GM12878 (cell line): ENCODE measurements around the gene DST. TPM values are rescaled to one million over a fixed set of nuclear protein-coding genes. Genes with fewer than 3 reads are reported as not detected.

Experiments used
- ATAC-seq: fragments of 200-7000 bp; cut with Tn5 transposase; 3 replicates; pipeline ENCODE4 v1.9.1; 2020; ENCODE audit warnings: mild to moderate bottlenecking, moderate library complexity
- BruUV-seq: library from RNA; stranded (reverse); fragments of 400-500 nt; replicated peaks from 2 replicates; lab custom pipeline; 2021; lab: Mats Ljungman, UMichigan
- CTCF ChIA-PET: fragments of 300-600 bp; sonication (Branson Sonifier 250); formaldehyde crosslinking; extraction: SDS; loops from one replicate; lab custom pipeline; 2021; ENCODE audit warnings: inconsistent platforms; lab: Yijun Ruan, JAX
- POLR2A ChIA-PET: fragments of 350-600 bp; formaldehyde crosslinking; extraction: SDS; loops from one replicate; lab custom pipeline; 2021; ENCODE audit warnings: inconsistent platforms; lab: Charles Lee
- RAD21 ChIA-PET: fragments of 300-600 bp; sonication (Branson Sonifier 250); formaldehyde crosslinking; loops from one replicate; lab custom pipeline; 2023; ENCODE audit warnings: antibody characterized with exemption; ENCODE audit not compliant: unreplicated experiment; lab: Charles Lee
- SMC1A ChIA-PET: fragments of 300-600 bp; sonication (Branson Sonifier 250); formaldehyde crosslinking; loops from one replicate; lab custom pipeline; 2023; ENCODE audit not compliant: unreplicated experiment, uncharacterized antibody; lab: Charles Lee
- DNase-seq: peaks from one replicate; pipeline ENCODE4 v3.0.0-alpha.2; 2011; ENCODE audit warnings: low read depth, low spot score
- FAIRE-seq: peaks from 3 replicates; lab custom pipeline; 2011; peaks lifted over from hg19 to GRCh38; lab: Jason Lieb, UNC
- H2AFZ ChIP-seq: 2 replicates; pipeline ENCODE4 v1.6.0; 2011; ENCODE audit warnings: low read depth, low read length, control low read depth; ENCODE audit not compliant: control insufficient read depth
- H3K27ac ChIP-seq: 2 replicates; pipeline ENCODE4 v1.5.1; 2011; ENCODE audit warnings: control low read depth; ENCODE audit not compliant: control insufficient read depth, insufficient read depth
- H3K27me3 ChIP-seq, 2 experiments: replicated peaks in 1 of 2; 2 replicates each; pipeline versions ENCODE4 v1.6.0 to v1.6.1; 2011; ENCODE audit warnings: low read length in 1 of 2; ENCODE audit not compliant: control insufficient read depth in 2 of 2, insufficient read depth in 2 of 2
- H3K36me3 ChIP-seq, 2 experiments: 2 replicates each; pipeline ENCODE4 v1.5.1; 2011; ENCODE audit warnings: low read length in 1 of 2; ENCODE audit not compliant: control insufficient read depth in 2 of 2, insufficient read depth in 2 of 2
- H3K4me1 ChIP-seq: 2 replicates; pipeline ENCODE4 v1.6.1; 2011; ENCODE audit warnings: mild to moderate bottlenecking, low read length, moderate library complexity, mixed read lengths; ENCODE audit not compliant: control insufficient read depth, insufficient read depth
- H3K4me2 ChIP-seq: 2 replicates; pipeline ENCODE4 v1.6.0; 2011; ENCODE audit warnings: control low read depth; ENCODE audit not compliant: control insufficient read depth, insufficient read depth
- H3K4me3 ChIP-seq: fragments of 200-600 bp; sonication (generic); 2 replicates; pipeline ENCODE4 v1.5.1; 2016
- H3K79me2 ChIP-seq: 2 replicates; pipeline ENCODE4 v1.6.0; 2011; ENCODE audit warnings: low read length; ENCODE audit not compliant: control insufficient read depth, insufficient read depth
- H3K9ac ChIP-seq: 2 replicates; pipeline ENCODE4 v1.8.0; 2011; ENCODE audit warnings: low read length, control low read depth, mixed read lengths; ENCODE audit not compliant: control insufficient read depth, insufficient read depth
- H3K9me3 ChIP-seq: replicated peaks from 3 replicates; pipeline ENCODE4 v1.5.1; 2011; ENCODE audit warnings: mild to moderate bottlenecking, low read length; ENCODE audit not compliant: control insufficient read depth, insufficient read depth
- H4K20me1 ChIP-seq: 2 replicates; pipeline ENCODE4 v1.6.0; 2011; ENCODE audit not compliant: control insufficient read depth, insufficient read depth
- CEBPB ChIP-seq, 2 experiments: fragments of 150-350 bp in 1 of 2; IDR thresholded peaks; 2 replicates each; pipeline ENCODE4 v1.6.1; 2012 to 2014; ENCODE audit warnings: low read depth in 2 of 2, low read length in 2 of 2, borderline replicate concordance in 1 of 2, inconsistent platforms in 1 of 2
- CREM ChIP-seq: IDR thresholded peaks from 2 replicates; pipeline ENCODE4 v1.6.1; 2014; ENCODE audit warnings: antibody characterized with exemption, low read depth
- EED ChIP-seq: sonication (generic); IDR thresholded peaks from 2 replicates; pipeline ENCODE4 v1.6.1; 2016; ENCODE audit warnings: antibody characterized with exemption, low read depth
- HDAC2 ChIP-seq: fragments of 200-600 bp; sonication (generic); IDR thresholded peaks from 2 replicates; pipeline ENCODE4 v1.6.1; 2017
- NFYB ChIP-seq: IDR thresholded peaks from 2 replicates; pipeline ENCODE4 v1.6.1; 2011; ENCODE audit warnings: low read depth, mild to moderate bottlenecking, low read length, improper control_type of control experiment, moderate library complexity; ENCODE audit not compliant: insufficient read depth
- ZNF207 ChIP-seq: fragments of 450-650 bp; IDR thresholded peaks from 2 replicates; pipeline ENCODE4 v1.6.1; 2014; ENCODE audit warnings: antibody characterized with exemption, mild to moderate bottlenecking, borderline replicate concordance
- WGBS: methylation state at CpG from one replicate; pipeline ENCODE4 v1.1.6; 2016; ENCODE audit warnings: low lambda C conversion rate; ENCODE audit not compliant: insufficient replicate concordance, insufficient coverage; ENCODE audit errors: missing lambda C conversion rate; 5-methylcytosine and 5-hydroxymethylcytosine counted together
- in situ Hi-C: fragments of 300-500 bp; cut with MboI; formaldehyde crosslinking; loops from 9 replicates; pipeline ENCODE4 v1.14.3; 2018; ENCODE audit warnings: mixed read lengths
- intact Hi-C: fragments of 100-400 bp; cut with micrococcal nuclease; formaldehyde crosslinking; loops from one replicate; pipeline ENCODE4 v1.14.2; 2022; ENCODE audit not compliant: unreplicated experiment
- polyA plus RNA-seq, 11 experiments: library from polyadenylated mRNA; depleted of rRNA in 4 of 11; unstranded in 6 of 11; stranded (reverse) in 5 of 11; fragments of >200 nt; fragmentation: Nextera tagmentation in 4 of 11; fragmentation: Illumina TruSeq in 1 of 11; extraction: Ambion mirVana in 4 of 11; extraction: Trizol in 1 of 11; gene quantifications; 1 replicate in 1 of 11; 2 replicates in 10 of 11; pipeline versions ENCODE4 v1.2.1 to v1.2.3, GENCODE V29; 2011 to 2016; ENCODE audit warnings: inconsistent platforms in 2 of 11, missing spikeins in 2 of 11, low read depth in 1 of 11
- total RNA-seq, 4 experiments: library from RNA; depleted of rRNA in 3 of 4; stranded (reverse); fragments of >200 nt in 3 of 4; fragmentation: Illumina TruSeq in 1 of 4; extraction: Trizol in 1 of 4; gene quantifications; 2 replicates each; pipeline versions ENCODE4 v1.2.1 to v1.2.3, GENCODE V29; 2013 to 2021
- TF ChIP-seq, protein P1 (sequence below): IDR thresholded peaks from 2 replicates; pipeline ENCODE4 v1.6.1; 2011; ENCODE audit warnings: borderline replicate concordance, low read depth, mild to moderate bottlenecking, moderate library complexity, low read length; ENCODE audit not compliant: insufficient read depth, poor library complexity, severe bottlenecking
- TF ChIP-seq, protein P2 (sequence below): fragments of 450-650 bp; IDR thresholded peaks from 2 replicates; pipeline ENCODE4 v1.6.1; 2017; ENCODE audit warnings: antibody characterized with exemption, mild to moderate bottlenecking, moderate library complexity
- TF ChIP-seq, protein P3 (sequence below): IDR thresholded peaks from 2 replicates; pipeline ENCODE4 v1.6.1; 2012; ENCODE audit warnings: low read length, inconsistent platforms

The DST gene
- total and polyA plus RNA-seq, 10 of the 15 experiments (the other 5 are each of a cell fraction or from before 2014, with no cell fraction given): 32.1 to 156 (median 75.0) TPM

DNA sequence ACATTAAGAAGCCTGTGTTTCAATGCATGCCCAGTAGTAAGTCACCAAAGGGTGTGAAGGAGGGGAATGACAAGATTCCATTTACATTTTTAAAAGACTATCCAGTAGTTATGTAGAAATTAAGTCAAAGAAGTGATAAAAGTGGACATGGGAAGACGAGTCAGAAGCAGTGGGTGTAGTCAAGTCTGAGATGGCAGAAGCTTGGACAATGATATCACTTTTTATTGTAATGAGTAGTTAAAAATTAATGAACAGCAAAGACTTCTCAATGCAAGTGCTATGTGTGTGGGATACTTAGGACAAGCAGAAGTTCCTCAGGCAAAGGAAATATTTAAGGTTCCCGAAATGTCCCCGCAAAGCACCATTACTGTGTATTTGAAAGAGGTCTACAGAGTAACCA is 156.0 kb downstream of the DST start:
- Histone ChIP-seq H3K9ac (no peak overlapping the region), H3K4me1 (no peaks in the 10 kb centered on the region), H4K20me1 (no peaks in the 10 kb centered on the region), H3K36me3 (peaks cover 2 to 25% of the 10 kb centered on the region in 2 experiments; a peak in 3 of 4 replicates), H3K4me2 (no peak overlapping the region), H3K79me2 (no peaks in the 10 kb centered on the region), H3K27ac (no peak overlapping the region), H3K4me3 (no peak overlapping the region), H3K27me3 (no peaks in the 10 kb centered on the region), H3K9me3 (no peaks in the 10 kb centered on the region)
- POLR2A ChIA-PET: no interaction called here
- in situ Hi-C loops: no loop called here
- DNase-seq: no peak
- CTCF ChIA-PET: interaction anchor here (1.5 kb wide), 1 partner anchor 84 kb away, joined by 3 read pairs; no protein-coding TSS in a partner anchor
- no peak for ATAC-seq
- SMC1A ChIA-PET: interaction anchor here (1.1 kb wide), 1 partner anchor 10 kb away, joined by 3 read pairs; no protein-coding TSS in a partner anchor
- intact Hi-C loops: no loop called here
- FAIRE-seq: peak; percentile 44
- no peak for TF ChIP-seq CEBPB (IDR thresholded peaks at IDR 0.05; ENCODE audit: borderline replicate concordance in 1 of 2, low read depth in 2 of 2, low read length in 2 of 2)
- no peak for TF ChIP-seq CREM
- TF ChIP-seq, protein P1, sequence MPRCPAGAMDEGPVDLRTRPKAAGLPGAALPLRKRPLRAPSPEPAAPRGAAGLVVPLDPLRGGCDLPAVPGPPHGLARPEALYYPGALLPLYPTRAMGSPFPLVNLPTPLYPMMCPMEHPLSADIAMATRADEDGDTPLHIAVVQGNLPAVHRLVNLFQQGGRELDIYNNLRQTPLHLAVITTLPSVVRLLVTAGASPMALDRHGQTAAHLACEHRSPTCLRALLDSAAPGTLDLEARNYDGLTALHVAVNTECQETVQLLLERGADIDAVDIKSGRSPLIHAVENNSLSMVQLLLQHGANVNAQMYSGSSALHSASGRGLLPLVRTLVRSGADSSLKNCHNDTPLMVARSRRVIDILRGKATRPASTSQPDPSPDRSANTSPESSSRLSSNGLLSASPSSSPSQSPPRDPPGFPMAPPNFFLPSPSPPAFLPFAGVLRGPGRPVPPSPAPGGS: no peak
- no peak for TF ChIP-seq NFYB
- TF ChIP-seq, all 136 proteins: peak for 0
- RAD21 ChIA-PET: no interaction called here
- 68% methylated on average over 3 of the region's 3 CpGs for WGBS
- no TSS peak for BruUV-seq
- H2AFZ ChIP-seq: no peak overlapping the region

- DNase-seq (no peak), ATAC-seq (no peak), FAIRE-seq (no peak)
- H3K9ac ChIP-seq: no peak overlapping the region
- H3K79me2 ChIP-seq: no peaks in the 10 kb centered on the region
- H3K27me3 ChIP-seq: no peaks in the 10 kb centered on the region
- no TSS peak for BruUV-seq
- ChIA-PET POLR2A (no interaction called here), SMC1A (no interaction called here), CTCF (no interaction called here), RAD21 (no interaction called here)
- H3K4me3 ChIP-seq: no peak overlapping the region
- peaks cover under 1% of the 10 kb centered on the region; the same call in 2 of the 3 replicates for H3K9me3 ChIP-seq
- H4K20me1 ChIP-seq: no peaks in the 10 kb centered on the region
- H2AFZ ChIP-seq: no peak overlapping the region
- H3K27ac ChIP-seq: no peak overlapping the region
- H3K4me2 ChIP-seq: no peak overlapping the region
- H3K36me3 ChIP-seq: peaks cover 2 to 37% of the 10 kb centered on the region in 2 experiments; a peak in 3 of 4 replicates
- 50% methylated on average over 2 of the region's 2 CpGs for WGBS
- no peaks in the 10 kb centered on the region for H3K4me1 ChIP-seq
- intact Hi-C loops (no loop called here), in situ Hi-C loops (no loop called here)
- TF ChIP-seq, protein P2, sequence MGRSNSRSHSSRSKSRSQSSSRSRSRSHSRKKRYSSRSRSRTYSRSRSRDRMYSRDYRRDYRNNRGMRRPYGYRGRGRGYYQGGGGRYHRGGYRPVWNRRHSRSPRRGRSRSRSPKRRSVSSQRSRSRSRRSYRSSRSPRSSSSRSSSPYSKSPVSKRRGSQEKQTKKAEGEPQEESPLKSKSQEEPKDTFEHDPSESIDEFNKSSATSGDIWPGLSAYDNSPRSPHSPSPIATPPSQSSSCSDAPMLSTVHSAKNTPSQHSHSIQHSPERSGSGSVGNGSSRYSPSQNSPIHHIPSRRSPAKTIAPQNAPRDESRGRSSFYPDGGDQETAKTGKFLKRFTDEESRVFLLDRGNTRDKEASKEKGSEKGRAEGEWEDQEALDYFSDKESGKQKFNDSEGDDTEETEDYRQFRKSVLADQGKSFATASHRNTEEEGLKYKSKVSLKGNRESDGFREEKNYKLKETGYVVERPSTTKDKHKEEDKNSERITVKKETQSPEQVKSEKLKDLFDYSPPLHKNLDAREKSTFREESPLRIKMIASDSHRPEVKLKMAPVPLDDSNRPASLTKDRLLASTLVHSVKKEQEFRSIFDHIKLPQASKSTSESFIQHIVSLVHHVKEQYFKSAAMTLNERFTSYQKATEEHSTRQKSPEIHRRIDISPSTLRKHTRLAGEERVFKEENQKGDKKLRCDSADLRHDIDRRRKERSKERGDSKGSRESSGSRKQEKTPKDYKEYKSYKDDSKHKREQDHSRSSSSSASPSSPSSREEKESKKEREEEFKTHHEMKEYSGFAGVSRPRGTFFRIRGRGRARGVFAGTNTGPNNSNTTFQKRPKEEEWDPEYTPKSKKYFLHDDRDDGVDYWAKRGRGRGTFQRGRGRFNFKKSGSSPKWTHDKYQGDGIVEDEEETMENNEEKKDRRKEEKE: no peak
- TF ChIP-seq, protein P3, sequence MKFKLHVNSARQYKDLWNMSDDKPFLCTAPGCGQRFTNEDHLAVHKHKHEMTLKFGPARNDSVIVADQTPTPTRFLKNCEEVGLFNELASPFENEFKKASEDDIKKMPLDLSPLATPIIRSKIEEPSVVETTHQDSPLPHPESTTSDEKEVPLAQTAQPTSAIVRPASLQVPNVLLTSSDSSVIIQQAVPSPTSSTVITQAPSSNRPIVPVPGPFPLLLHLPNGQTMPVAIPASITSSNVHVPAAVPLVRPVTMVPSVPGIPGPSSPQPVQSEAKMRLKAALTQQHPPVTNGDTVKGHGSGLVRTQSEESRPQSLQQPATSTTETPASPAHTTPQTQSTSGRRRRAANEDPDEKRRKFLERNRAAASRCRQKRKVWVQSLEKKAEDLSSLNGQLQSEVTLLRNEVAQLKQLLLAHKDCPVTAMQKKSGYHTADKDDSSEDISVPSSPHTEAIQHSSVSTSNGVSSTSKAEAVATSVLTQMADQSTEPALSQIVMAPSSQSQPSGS: no peak
- TF ChIP-seq ZNF207 (no peak), EED (no peak), HDAC2 (no peak)
These were observed 158.0 kb downstream of the DST start for GRCh38 chr6:56484669-56485068.
